ENCODE measurements around the gene DNAJB9.

Gene DNAJB9

DNA sequence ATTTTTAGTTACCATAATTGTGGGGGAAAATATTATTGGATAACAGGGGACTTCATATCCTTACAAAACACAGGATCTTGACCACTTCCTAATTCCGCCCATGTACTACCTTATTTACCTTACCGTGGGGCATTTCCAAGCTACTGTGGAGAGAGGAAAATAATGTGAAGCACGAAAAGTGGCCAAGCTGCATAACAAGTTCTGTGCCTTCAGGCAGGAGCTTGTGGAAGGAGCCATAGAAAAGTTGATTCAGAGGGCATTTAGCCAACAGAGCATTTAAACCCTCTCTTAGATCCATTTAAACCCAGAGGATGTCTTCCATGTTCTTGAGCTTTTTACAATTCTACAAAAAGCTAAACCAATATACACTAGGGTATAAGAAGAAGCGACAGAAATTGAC, 41.6 kb downstream of the DNAJB9 start:
- DNase-seq = no peak

GRCh38 chr7:108613147-108613948, 43.7 kb downstream of the DNAJB9 start:
- peak; percentile 9 to 69 for DNase-seq

DNA sequence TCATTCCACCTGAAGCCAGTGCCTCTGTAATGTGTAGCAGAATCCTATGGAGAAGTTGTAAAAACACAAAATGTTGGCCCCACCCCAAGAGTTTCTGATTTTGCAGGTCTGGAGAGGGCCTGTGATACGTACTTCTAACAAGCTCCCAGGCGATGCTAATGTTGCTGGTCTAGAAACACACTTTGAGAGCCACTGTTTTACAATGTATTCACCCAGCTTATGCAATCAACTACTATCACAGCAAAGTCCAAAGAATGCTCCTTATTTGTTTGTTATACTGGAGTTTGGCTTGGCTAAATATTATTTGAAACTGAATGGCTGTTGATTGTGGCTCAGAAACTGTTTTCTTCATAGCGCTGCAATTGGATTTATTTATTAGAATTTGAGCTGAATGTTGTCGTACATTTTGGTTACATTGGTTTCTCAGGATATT, 44.3 kb downstream of the DNAJB9 start:
- no peak for DNase-seq

GRCh38 chr7:108614896-108615295, 45.2 kb downstream of the DNAJB9 start:
- DNase-seq = peak; percentile 19 to 77

DNA sequence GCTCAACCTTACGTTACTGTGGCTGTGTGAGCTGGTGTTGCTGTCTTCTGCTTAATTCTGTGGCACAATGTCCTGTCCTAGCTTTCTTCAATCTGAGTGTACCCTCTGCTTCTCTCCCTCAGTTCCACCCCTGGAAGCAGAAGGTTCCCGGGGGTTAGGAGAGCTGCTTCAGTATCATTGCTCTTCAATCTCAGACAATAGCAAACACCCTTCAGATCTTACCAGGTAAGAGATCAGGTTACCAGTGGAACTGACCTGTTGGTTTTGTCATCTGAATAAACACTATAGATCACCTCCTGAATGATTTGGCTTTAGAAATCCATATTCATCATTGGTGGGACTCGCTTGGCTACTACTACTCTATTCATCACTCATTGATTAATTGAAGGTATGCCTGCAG, 48.4 kb downstream of the DNAJB9 start:
- no peak for DNase-seq

DNA sequence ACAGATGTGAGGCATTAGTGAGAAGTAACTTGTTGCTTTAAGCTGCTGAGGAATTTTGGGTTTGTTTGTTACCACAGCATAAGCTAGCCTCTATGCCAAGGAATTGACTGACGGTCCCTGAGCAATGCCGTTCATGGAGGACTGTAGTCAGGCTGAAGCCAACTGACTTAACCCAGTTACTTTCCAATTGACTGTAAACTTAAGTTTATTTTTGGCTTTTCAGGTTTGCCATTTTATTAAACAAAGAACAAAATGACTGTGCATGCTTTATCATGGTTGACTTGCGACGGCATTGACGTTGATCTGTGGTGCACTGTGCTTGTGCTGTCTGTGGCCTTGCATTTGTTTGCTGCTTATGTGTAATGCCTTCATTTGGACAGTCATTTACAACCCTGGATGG, 53.5 kb downstream of the DNAJB9 start:
- DNase-seq = no peak

Data from NCI-H524 (cell line).